ENCODE measurements around the gene UMODL1.

Gene UMODL1

GRCh38 chr21:42096566-42096965, 25.4 kb downstream of the UMODL1 start:
- no peak for DNase-seq (ENCODE audit: low read depth)

- DNase-seq (ENCODE audit: low read depth): no peak
Observed at GRCh38 chr21:42097274-42097673, 26.2 kb downstream of the UMODL1 start.

GRCh38 chr21:42097860-42098454, 26.8 kb downstream of the UMODL1 start:
- DNase-seq (ENCODE audit: low read depth): no peak

GRCh38 chr21:42098957-42099505, 27.9 kb downstream of the UMODL1 start:
- DNase-seq (ENCODE audit: low read depth): no peak

- no peak for DNase-seq (ENCODE audit: low read depth)
Observed at GRCh38 chr21:42101246-42101645, 30.1 kb downstream of the UMODL1 start.

- no peak for DNase-seq (ENCODE audit: low read depth)
Observed at GRCh38 chr21:42102076-42102475, 31.0 kb downstream of the UMODL1 start.

GRCh38 chr21:42102526-42102925, 31.4 kb downstream of the UMODL1 start:
- no peak for DNase-seq (ENCODE audit: low read depth)

- DNase-seq (ENCODE audit: low read depth): no peak
Observed at GRCh38 chr21:42102991-42103390, 31.9 kb downstream of the UMODL1 start.

- no peak for DNase-seq (ENCODE audit: low read depth)
Observed at GRCh38 chr21:42103843-42104242, 32.7 kb downstream of the UMODL1 start.

- no peak for DNase-seq (ENCODE audit: low read depth)
Observed at GRCh38 chr21:42105476-42106315, 34.6 kb downstream of the UMODL1 start.

GRCh38 chr21:42106425-42106824, 35.3 kb downstream of the UMODL1 start:
- no peak for DNase-seq (ENCODE audit: low read depth)

GRCh38 chr21:42107177-42107880, 36.2 kb downstream of the UMODL1 start:
- DNase-seq (ENCODE audit: low read depth): no peak

GRCh38 chr21:42107881-42108553, 36.9 kb downstream of the UMODL1 start:
- DNase-seq (ENCODE audit: low read depth): peak; percentile 59

GRCh38 chr21:42108554-42109340, 37.6 kb downstream of the UMODL1 start:
- DNase-seq (ENCODE audit: low read depth): no peak

GRCh38 chr21:42109473-42109872, 38.4 kb downstream of the UMODL1 start:
- DNase-seq (ENCODE audit: low read depth): no peak

- DNase-seq (ENCODE audit: low read depth): no peak
Observed at GRCh38 chr21:42109873-42110525, 38.9 kb downstream of the UMODL1 start.

- DNase-seq (ENCODE audit: low read depth): no peak
Observed at GRCh38 chr21:42110691-42111469, 39.8 kb downstream of the UMODL1 start.

- DNase-seq (ENCODE audit: low read depth): no peak
Observed at GRCh38 chr21:42111470-42111743, 40.3 kb downstream of the UMODL1 start.

GRCh38 chr21:42111811-42112210, 40.7 kb downstream of the UMODL1 start:
- DNase-seq (ENCODE audit: low read depth): no peak

- no peak for DNase-seq (ENCODE audit: low read depth)
Observed at GRCh38 chr21:42112238-42112637, 41.1 kb downstream of the UMODL1 start.

All from activated T-cell treated with anti-CD3 and anti-CD28 coated beads for 1 hour (primary cell).